GM13976 (cell line): Measurements from ENCODE around the gene SLC35F1.

ENCODE experiments used
- DNase-seq: peaks from one replicate; pipeline ENCODE4 v3.0.0; 2012; ENCODE audit warnings: low spot score
- CTCF ChIP-seq: IDR thresholded peaks from 2 replicates; pipeline ENCODE4 v1.5.1; 2012; ENCODE audit warnings: borderline replicate concordance, mild to moderate bottlenecking; ENCODE audit not compliant: insufficient read depth; ENCODE audit errors: extremely low read depth, missing control alignments, control extremely low read depth
- in situ Hi-C: fragments of 300-500 bp; cut with MboI; formaldehyde crosslinking; loops from one replicate; pipeline ENCODE4 v1.12.0; 2022; ENCODE audit warnings: low sequenced_read_pairs, mixed read lengths, inconsistent platforms; ENCODE audit not compliant: unreplicated experiment

SLC35F1 gene

DNA sequence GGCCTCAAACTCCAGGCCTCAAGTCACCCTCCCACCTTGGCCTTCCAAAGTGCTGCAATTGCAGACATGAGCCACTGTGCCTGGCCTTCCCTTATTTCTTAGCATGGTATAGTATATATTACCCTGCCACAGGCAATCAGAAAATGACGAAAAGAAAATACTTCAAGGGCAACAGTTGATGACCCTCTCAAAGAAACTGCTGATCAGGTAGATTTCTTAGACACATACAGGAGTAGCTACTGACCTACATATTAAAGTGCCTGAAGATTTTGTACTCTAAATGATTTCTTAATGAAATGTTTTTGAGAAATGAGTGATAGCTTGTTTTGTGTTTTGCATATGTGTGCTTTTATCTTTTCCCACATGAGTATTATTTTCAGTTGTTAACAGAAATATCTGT is 4.6 kb downstream of the SLC35F1 start:
- no peak for DNase-seq
- no peak for TF ChIP-seq CTCF
- in situ Hi-C loops: no loop called here

- DNase-seq: no peak
- in situ Hi-C loops: no loop called here
- TF ChIP-seq CTCF: no peak
These were observed 8.8 kb downstream of the SLC35F1 start for GRCh38 chr6:117915846-117916245.

DNA sequence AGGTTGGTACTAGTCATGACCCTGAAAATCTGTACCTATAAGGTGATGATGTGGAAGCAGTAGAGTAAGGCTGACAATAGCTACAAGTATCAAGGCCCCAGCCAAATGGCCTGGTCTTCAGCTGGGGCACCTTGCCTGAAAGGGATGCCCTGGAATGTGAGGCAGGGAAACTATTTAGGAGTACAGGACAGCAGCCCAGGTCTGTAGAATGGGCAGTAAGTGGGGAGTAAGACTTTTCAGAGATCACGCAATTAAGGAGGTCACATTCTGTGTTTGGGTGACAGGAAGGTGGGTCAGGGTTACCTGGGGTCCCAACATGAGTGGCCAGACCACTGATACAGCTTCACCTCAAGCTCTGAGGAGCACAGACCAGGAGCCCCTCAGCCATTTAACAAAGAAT is 9.4 kb downstream of the SLC35F1 start:
- in situ Hi-C loops: no loop called here
- TF ChIP-seq CTCF: no peak
- DNase-seq: no peak

DNA sequence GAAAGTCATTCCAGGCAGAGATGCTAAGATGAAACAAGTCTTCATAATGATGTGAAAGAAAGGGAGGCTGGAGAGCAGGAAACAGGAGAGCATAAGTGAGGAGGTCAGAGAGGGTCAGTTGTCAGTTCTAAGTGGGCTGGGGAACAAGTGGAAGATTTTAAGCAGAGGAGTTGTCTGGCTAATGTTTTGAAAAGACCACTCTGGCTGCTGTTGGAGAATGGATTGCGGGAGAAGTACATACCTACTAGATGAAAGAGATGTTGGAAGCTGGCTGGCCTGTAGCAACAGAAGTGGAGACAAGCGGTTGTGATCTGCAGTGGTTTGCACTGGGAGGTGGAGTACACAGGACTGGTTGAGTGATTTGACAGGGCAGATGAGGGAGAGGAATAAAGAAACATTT is 10.1 kb downstream of the SLC35F1 start:
- in situ Hi-C loops: no loop called here
- DNase-seq: no peak
- no peak for TF ChIP-seq CTCF

DNA sequence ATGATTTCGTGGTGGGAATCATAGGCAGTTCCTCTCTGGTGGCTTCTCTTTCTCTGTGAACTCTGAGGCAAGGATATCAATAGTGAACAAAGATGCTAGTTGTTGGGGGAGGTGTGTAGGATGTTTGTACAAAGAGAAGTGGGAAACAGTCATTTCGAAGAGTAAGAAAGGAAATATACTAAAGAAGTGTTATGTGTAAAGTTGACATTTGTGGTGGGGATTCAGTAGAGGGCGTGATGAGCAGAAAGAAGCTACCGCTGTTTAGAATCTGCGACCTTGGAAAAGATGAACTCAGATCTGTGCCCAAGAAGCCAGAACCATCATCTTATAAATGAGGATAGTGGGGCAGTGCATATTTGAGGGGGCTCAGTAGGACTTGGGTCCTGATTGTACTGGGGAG is 11.4 kb downstream of the SLC35F1 start:
- TF ChIP-seq CTCF: no peak
- DNase-seq: no peak
- in situ Hi-C loops: no loop called here

DNA sequence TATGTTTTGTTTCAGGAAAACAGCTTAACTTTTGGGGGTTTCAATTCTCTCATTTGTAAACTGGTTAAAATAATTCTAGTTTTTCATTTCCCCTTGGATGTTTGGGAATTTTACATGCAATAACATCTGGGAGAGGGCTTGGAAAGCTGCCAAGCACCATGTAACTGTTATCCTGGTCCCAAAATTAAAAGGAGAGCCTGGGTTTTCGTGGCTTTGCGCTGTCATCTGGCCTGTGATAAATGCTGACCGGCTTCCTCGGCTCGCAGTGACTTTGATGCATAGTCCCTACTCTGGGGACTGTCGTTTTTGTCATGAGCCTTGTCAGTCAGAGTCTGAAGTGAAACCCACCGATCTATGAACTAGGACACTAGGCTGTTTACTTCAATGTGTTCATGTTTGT is 12.2 kb downstream of the SLC35F1 start:
- in situ Hi-C loops: no loop called here
- no peak for TF ChIP-seq CTCF
- DNase-seq: no peak

- TF ChIP-seq CTCF: no peak
- in situ Hi-C loops: no loop called here
- DNase-seq: no peak
These were observed 13.0 kb downstream of the SLC35F1 start for GRCh38 chr6:117919775-117920729.
